Fibroblast of lung (primary cell): ENCODE results near the gene SPPL2A. TPM values are rescaled to one million over a fixed set of nuclear protein-coding genes. Genes with fewer than 3 reads are reported as not detected.

ENCODE experiments used
- DNase-seq, 2 donors: peaks; one replicate each; pipeline versions ENCODE4 v3.0.0 to v3.0.0-alpha.2; 2010; ENCODE audit warnings: low read depth in 2 of 2
- H2AFZ ChIP-seq: 2 replicates; pipeline ENCODE4 v1.5.1; 2012; ENCODE audit warnings: low read length, control low read depth, inconsistent platforms
- H3K27ac ChIP-seq: 2 replicates; pipeline ENCODE4 v1.5.1; 2011; ENCODE audit warnings: low read length, control low read depth; ENCODE audit not compliant: insufficient read depth
- H3K27me3 ChIP-seq: 2 replicates; pipeline ENCODE4 v1.5.1; 2011; ENCODE audit warnings: mild to moderate bottlenecking, low read length; ENCODE audit not compliant: control insufficient read depth, insufficient read depth
- H3K36me3 ChIP-seq: 2 replicates; pipeline ENCODE4 v1.5.1; 2011; ENCODE audit warnings: low read length; ENCODE audit not compliant: control insufficient read depth, insufficient read depth
- H3K4me1 ChIP-seq: 2 replicates; pipeline ENCODE4 v1.5.1; 2011; ENCODE audit warnings: low read length; ENCODE audit not compliant: control insufficient read depth, insufficient read depth; ENCODE audit errors: extremely low read depth
- H3K4me2 ChIP-seq: 2 replicates; pipeline ENCODE4 v1.5.1; 2011; ENCODE audit warnings: low read length, control low read depth; ENCODE audit not compliant: insufficient read depth; ENCODE audit errors: extremely low read depth
- H3K4me3 ChIP-seq, 4 experiments: fragments of 200-600 bp in 1 of 4; sonication (generic) in 1 of 4; replicated peaks in 1 of 4; 2 replicates each; pipeline ENCODE4 v1.5.1; 2011 to 2016; ENCODE audit warnings: low read length in 4 of 4, low read depth in 3 of 4, mild to moderate bottlenecking in 3 of 4, control low read depth in 2 of 4, inconsistent platforms in 1 of 4, mixed read lengths in 1 of 4; ENCODE audit not compliant: insufficient read depth in 1 of 4; ENCODE audit errors: control extremely low read depth in 1 of 4
- H3K79me2 ChIP-seq: 2 replicates; pipeline ENCODE4 v1.5.1; 2012; ENCODE audit warnings: mild to moderate bottlenecking, low read length, inconsistent platforms; ENCODE audit not compliant: control insufficient read depth, insufficient read depth
- H3K9ac ChIP-seq: 2 replicates; pipeline ENCODE4 v1.5.1; 2011; ENCODE audit warnings: mild to moderate bottlenecking, low read length, control low read depth; ENCODE audit not compliant: insufficient read depth
- H3K9me3 ChIP-seq: 2 replicates; pipeline ENCODE4 v1.5.1; 2012; ENCODE audit warnings: low read depth, low read length; ENCODE audit not compliant: control insufficient read depth, insufficient read depth
- H4K20me1 ChIP-seq: 2 replicates; pipeline ENCODE4 v1.5.1; 2011; ENCODE audit warnings: low read length; ENCODE audit not compliant: control insufficient read depth, insufficient read depth; ENCODE audit errors: extremely low read depth
- EZH2 ChIP-seq: IDR thresholded peaks from 2 replicates; pipeline ENCODE4 v1.5.1; 2012; ENCODE audit warnings: low read length, control low read depth, mild to moderate bottlenecking; ENCODE audit errors: missing control alignments
- polyA plus RNA-seq, 2 donors: library from polyadenylated mRNA; depleted of rRNA in 1 of 2; stranded (reverse) in 1 of 2; unstranded in 1 of 2; fragments of >200 nt; gene quantifications; 2 replicates each; pipeline ENCODE4 v1.2.1, GENCODE V29; 2011 to 2012; ENCODE audit warnings: missing spikeins in 1 of 2
- total RNA-seq: library from RNA; depleted of rRNA; stranded (reverse); fragments of >200 nt; gene quantifications from 2 replicates; pipeline ENCODE4 v1.2.1, GENCODE V29; 2014
- TF ChIP-seq, protein P1 (sequence below), 2 donors: IDR thresholded peaks in 1 of 2; conservative IDR thresholded peaks in 1 of 2; 1 replicate in 1 of 2; 2 replicates in 1 of 2; pipeline ENCODE4 v1.5.1; 2011 to 2012; ENCODE audit warnings: low read length in 2 of 2, control low read depth in 1 of 2, inconsistent platforms in 1 of 2, low read depth in 1 of 2, mild to moderate bottlenecking in 1 of 2

Gene SPPL2A
- total and polyA plus RNA-seq, 2 donors (not counting 1 experiment from before 2014, with no cell fraction given) = 97.6 to 120 TPM

- DNase-seq = no peak
- Histone ChIP-seq H3K36me3 (peaks cover 2% of the 10 kb centered on the region), H3K79me2 (peaks cover 38% of the 10 kb centered on the region), H3K4me3 (peak overlapping the region; percentile 87 to 93 (median 92)), H3K4me1 (peaks cover 5% of the 10 kb centered on the region), H3K4me2 (peak overlapping the region; percentile 65), H3K9me3 (no peaks in the 10 kb centered on the region), H4K20me1 (no peaks in the 10 kb centered on the region), H3K9ac (peak overlapping the region; percentile 90), H3K27me3 (no peaks in the 10 kb centered on the region), H3K27ac (peak overlapping the region; percentile 95), H2AFZ (peak overlapping the region; percentile 100)
- TF ChIP-seq, protein P1, sequence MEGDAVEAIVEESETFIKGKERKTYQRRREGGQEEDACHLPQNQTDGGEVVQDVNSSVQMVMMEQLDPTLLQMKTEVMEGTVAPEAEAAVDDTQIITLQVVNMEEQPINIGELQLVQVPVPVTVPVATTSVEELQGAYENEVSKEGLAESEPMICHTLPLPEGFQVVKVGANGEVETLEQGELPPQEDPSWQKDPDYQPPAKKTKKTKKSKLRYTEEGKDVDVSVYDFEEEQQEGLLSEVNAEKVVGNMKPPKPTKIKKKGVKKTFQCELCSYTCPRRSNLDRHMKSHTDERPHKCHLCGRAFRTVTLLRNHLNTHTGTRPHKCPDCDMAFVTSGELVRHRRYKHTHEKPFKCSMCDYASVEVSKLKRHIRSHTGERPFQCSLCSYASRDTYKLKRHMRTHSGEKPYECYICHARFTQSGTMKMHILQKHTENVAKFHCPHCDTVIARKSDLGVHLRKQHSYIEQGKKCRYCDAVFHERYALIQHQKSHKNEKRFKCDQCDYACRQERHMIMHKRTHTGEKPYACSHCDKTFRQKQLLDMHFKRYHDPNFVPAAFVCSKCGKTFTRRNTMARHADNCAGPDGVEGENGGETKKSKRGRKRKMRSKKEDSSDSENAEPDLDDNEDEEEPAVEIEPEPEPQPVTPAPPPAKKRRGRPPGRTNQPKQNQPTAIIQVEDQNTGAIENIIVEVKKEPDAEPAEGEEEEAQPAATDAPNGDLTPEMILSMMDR (conservative IDR thresholded peaks at IDR 0.05 in 1 of 2, IDR thresholded peaks at IDR 0.05 in 1 of 2; ENCODE audit: low read depth in 1 of 2, low read length in 2 of 2) = no peak
- no peak for TF ChIP-seq EZH2
Measured at GRCh38 chr15:50687302-50687902, 78.1 kb downstream of the SPPL2A start.

GRCh38 chr15:50686469-50687301 lies 78.8 kb downstream of the SPPL2A start, which contains the start of gene TRPM7:
TRPM7 (minus strand) TSS chr15:50686797; CDS start chr15:50686533, 264 bp downstream.
- peak within 1 kb of the TSS; percentile 90 for H3K9ac ChIP-seq
- H3K79me2 ChIP-seq = peaks cover 44% of the 10 kb centered on the region
- H3K4me1 ChIP-seq = peaks cover 5% of the 10 kb centered on the region
- TF ChIP-seq EZH2 = no peak
- TF ChIP-seq, protein P1 (conservative IDR thresholded peaks at IDR 0.05 in 1 of 2, IDR thresholded peaks at IDR 0.05 in 1 of 2; ENCODE audit: low read depth in 1 of 2, low read length in 2 of 2) = peak in 1 of 2 donors; percentile 16
- peak within 1 kb of the TSS; percentile 95 for H3K27ac ChIP-seq
- no peaks in the 10 kb centered on the region for H3K27me3 ChIP-seq
- peaks cover 2% of the 10 kb centered on the region for H3K36me3 ChIP-seq
- peak within 1 kb of the TSS; percentile 100 for H2AFZ ChIP-seq
- no peaks in the 10 kb centered on the region for H3K9me3 ChIP-seq
- no peaks in the 10 kb centered on the region for H4K20me1 ChIP-seq
- peak; percentile 83 to 88 for DNase-seq
- H3K4me2 ChIP-seq = peak within 1 kb of the TSS; percentile 65
- H3K4me3 ChIP-seq = peak within 1 kb of the TSS; percentile 91 to 97 (median 92)

GRCh38 chr15:50685976-50686468 lies 79.5 kb downstream of the SPPL2A start:
- peak overlapping the region; percentile 91 to 97 (median 92) for H3K4me3 ChIP-seq
- H3K4me1 ChIP-seq = peaks cover 5% of the 10 kb centered on the region
- H3K9ac ChIP-seq = peak overlapping the region; percentile 90
- peak overlapping the region; percentile 95 for H3K27ac ChIP-seq
- peak overlapping the region; percentile 82 for H2AFZ ChIP-seq
- H3K27me3 ChIP-seq = no peaks in the 10 kb centered on the region
- peak overlapping the region; percentile 65 for H3K4me2 ChIP-seq
- no peaks in the 10 kb centered on the region for H4K20me1 ChIP-seq
- peak; percentile 39 to 60 for DNase-seq
- H3K9me3 ChIP-seq = no peaks in the 10 kb centered on the region
- peaks cover 2% of the 10 kb centered on the region for H3K36me3 ChIP-seq
- TF ChIP-seq, protein P1 (conservative IDR thresholded peaks at IDR 0.05 in 1 of 2, IDR thresholded peaks at IDR 0.05 in 1 of 2; ENCODE audit: low read depth in 1 of 2, low read length in 2 of 2) = peak in 1 of 2 donors; percentile 7
- TF ChIP-seq EZH2 = no peak
- H3K79me2 ChIP-seq = peaks cover 51% of the 10 kb centered on the region
